Measurements from ENCODE around the gene GLIPR2.

GRCh38 chr9:36142510-36143244 is 6.1 kb downstream of the GLIPR2 start:
- TF ChIP-seq POLR2A (IDR thresholded peaks at IDR 0.05): no peak
- TF ChIP-seq CTCF (IDR thresholded peaks at IDR 0.05): no peak
- TF ChIP-seq EP300 (IDR thresholded peaks at IDR 0.05): no peak
